Kasumi-1 (cell line): ENCODE measurements around the gene SEC63.
"Not testable (repeated sequence)": the region's sequence is repeated elsewhere in the genome, so short reads cannot be mapped to it uniquely, and the experiment has no call there.

Source experiments
- DNase-seq, 2 experiments: peaks; one replicate each; lab custom pipeline; 2025; lab: John Stamatoyannopoulos, UW

The SEC63 gene

GRCh38 chr6:107972413-107973096 is 14.5 kb upstream of the SEC63 start:
- no peak for DNase-seq

GRCh38 chr6:107971181-107971580 is 13.2 kb upstream of the SEC63 start:
- DNase-seq, result no peak

GRCh38 chr6:107970255-107970654 is 12.2 kb upstream of the SEC63 start:
- DNase-seq, result no peak

GRCh38 chr6:107968081-107968480 is 10.1 kb upstream of the SEC63 start:
- DNase-seq, result no peak

GRCh38 chr6:107965746-107966145 is 7.7 kb upstream of the SEC63 start:
- no peak for DNase-seq

GRCh38 chr6:107962723-107963122 is 4.7 kb upstream of the SEC63 start:
- DNase-seq, result no peak

- DNase-seq, result no peak
Measured at GRCh38 chr6:107959392-107959791, 1.4 kb upstream of the SEC63 start.

GRCh38 chr6:107958689-107959362 is 818 bp upstream of the SEC63 start:
- not testable (repeated sequence) for DNase-seq

- peak; percentile 69 to 80 for DNase-seq
Measured at GRCh38 chr6:107957308-107957908, 600 bp downstream of the SEC63 start.

GRCh38 chr6:107956586-107957307 is 1.3 kb downstream of the SEC63 start:
- peak; percentile 38 to 60 for DNase-seq

- DNase-seq, result no peak
Measured at GRCh38 chr6:107956181-107956580, 1.8 kb downstream of the SEC63 start.

- not testable (repeated sequence) for DNase-seq
Measured at GRCh38 chr6:107953858-107954414, 4.1 kb downstream of the SEC63 start.

GRCh38 chr6:107943626-107944439 is 14.2 kb downstream of the SEC63 start:
- no peak for DNase-seq

GRCh38 chr6:107942142-107942541 is 15.9 kb downstream of the SEC63 start:
- DNase-seq, result no peak

GRCh38 chr6:107941627-107942026 is 16.4 kb downstream of the SEC63 start:
- no peak for DNase-seq

- no peak for DNase-seq
Measured at GRCh38 chr6:107941199-107941598, 16.8 kb downstream of the SEC63 start.

GRCh38 chr6:107936910-107937292 is 21.1 kb downstream of the SEC63 start:
- not testable (repeated sequence) for DNase-seq

- no peak for DNase-seq
Measured at GRCh38 chr6:107936162-107936909, 21.7 kb downstream of the SEC63 start.

GRCh38 chr6:107934229-107934628 is 23.8 kb downstream of the SEC63 start:
- DNase-seq, result not testable (repeated sequence)

- DNase-seq, result no peak
Measured at GRCh38 chr6:107932580-107932979, 25.4 kb downstream of the SEC63 start.

GRCh38 chr6:107931894-107932293 is 26.1 kb downstream of the SEC63 start:
- no peak for DNase-seq
